ENCODE data around the gene ADAM12.
"Not testable (repeated sequence)": the region's sequence is repeated elsewhere in the genome, so short reads cannot be mapped to it uniquely, and the experiment has no call there.

ADAM12 gene

GRCh38 chr10:125979976-125980375 lies 408.3 kb downstream of the ADAM12 start:
- no peak overlapping the region for H3K4me3 ChIP-seq (ENCODE audit: control insufficient read depth, low read depth, low read length)
- DNase-seq (ENCODE audit: low read depth): no peak
- TF ChIP-seq CTCF (conservative IDR thresholded peaks at IDR 0.05; ENCODE audit: control insufficient read depth, insufficient read depth, low read depth, low read length): no peak

GRCh38 chr10:125976960-125977605 lies 411.2 kb downstream of the ADAM12 start:
- TF ChIP-seq CTCF (conservative IDR thresholded peaks at IDR 0.05; ENCODE audit: control insufficient read depth, insufficient read depth, low read depth, low read length): peak; percentile 20
- no peak for DNase-seq (ENCODE audit: low read depth)
- no peak overlapping the region for H3K4me3 ChIP-seq (ENCODE audit: control insufficient read depth, low read depth, low read length)

- H3K4me3 ChIP-seq (ENCODE audit: control insufficient read depth, low read depth, low read length); DNase-seq (ENCODE audit: low read depth): not testable (repeated sequence)
Observed at GRCh38 chr10:125970077-125970630, 418.1 kb downstream of the ADAM12 start.

- no peak overlapping the region for H3K4me3 ChIP-seq (ENCODE audit: control insufficient read depth, low read depth, low read length)
- TF ChIP-seq CTCF (conservative IDR thresholded peaks at IDR 0.05; ENCODE audit: control insufficient read depth, insufficient read depth, low read depth, low read length): no peak
- DNase-seq (ENCODE audit: low read depth): no peak
Observed at GRCh38 chr10:125967533-125967932, 420.7 kb downstream of the ADAM12 start.

GRCh38 chr10:125964558-125964957 lies 423.7 kb downstream of the ADAM12 start:
- H3K4me3 ChIP-seq (ENCODE audit: control insufficient read depth, low read depth, low read length): no peak overlapping the region
- no peak for TF ChIP-seq CTCF (conservative IDR thresholded peaks at IDR 0.05; ENCODE audit: control insufficient read depth, insufficient read depth, low read depth, low read length)
- no peak for DNase-seq (ENCODE audit: low read depth)

Measured in fibroblast of mammary gland (primary cell).